GM19397 (cell line): ENCODE results near the gene SHD.

Source experiments
- ATAC-seq: cut with Tn5 transposase; IDR thresholded peaks from one replicate; pipeline ENCODE4 v1.9.1; 2021; ENCODE audit warnings: mild to moderate bottlenecking, moderate library complexity; ENCODE audit not compliant: unreplicated experiment

The SHD gene

DNA sequence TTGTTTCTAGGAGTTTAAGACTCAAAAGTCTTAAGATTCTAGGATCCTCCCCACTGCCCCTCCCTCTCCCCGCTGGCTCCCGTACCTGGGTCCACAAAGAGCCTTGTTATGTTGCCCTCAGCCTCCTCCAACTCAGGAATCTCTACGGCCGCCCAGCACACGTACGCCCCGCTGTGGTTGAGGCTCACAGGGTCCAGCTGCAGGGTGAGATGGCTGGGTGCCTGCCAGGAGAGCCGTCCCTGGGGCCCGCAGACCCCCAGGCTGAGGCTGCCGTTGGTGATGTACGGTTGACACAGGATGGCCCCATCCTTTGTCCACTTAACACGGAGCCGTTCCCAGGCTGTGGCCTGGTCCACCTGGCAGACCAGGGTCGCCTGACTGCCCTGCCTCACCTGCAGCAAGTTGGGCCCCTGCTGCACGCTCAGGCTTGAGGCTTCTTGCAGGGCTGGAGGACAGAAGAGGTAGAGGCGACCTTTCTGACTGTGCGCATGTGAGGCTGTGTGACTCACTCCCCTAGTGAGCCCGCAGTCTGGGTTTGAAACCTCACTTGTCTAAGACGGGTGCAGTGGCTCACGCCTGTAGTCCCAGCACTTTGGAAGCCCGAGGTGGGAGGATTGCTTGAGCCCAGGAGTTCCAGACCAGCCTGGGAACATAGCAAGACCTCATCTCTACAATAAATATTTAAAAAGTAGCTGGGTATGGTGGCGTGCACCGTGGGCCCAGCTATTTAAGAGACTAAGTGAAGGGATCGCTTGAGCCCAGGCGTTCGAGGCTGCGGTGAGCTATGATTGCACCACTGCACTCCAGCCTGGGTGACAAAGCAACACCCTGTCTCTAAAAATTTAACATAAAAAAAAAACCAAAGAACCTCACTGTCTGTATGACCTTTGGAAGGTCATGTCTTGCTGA, 19.1 kb downstream of the SHD start:
- no peak for ATAC-seq

DNA sequence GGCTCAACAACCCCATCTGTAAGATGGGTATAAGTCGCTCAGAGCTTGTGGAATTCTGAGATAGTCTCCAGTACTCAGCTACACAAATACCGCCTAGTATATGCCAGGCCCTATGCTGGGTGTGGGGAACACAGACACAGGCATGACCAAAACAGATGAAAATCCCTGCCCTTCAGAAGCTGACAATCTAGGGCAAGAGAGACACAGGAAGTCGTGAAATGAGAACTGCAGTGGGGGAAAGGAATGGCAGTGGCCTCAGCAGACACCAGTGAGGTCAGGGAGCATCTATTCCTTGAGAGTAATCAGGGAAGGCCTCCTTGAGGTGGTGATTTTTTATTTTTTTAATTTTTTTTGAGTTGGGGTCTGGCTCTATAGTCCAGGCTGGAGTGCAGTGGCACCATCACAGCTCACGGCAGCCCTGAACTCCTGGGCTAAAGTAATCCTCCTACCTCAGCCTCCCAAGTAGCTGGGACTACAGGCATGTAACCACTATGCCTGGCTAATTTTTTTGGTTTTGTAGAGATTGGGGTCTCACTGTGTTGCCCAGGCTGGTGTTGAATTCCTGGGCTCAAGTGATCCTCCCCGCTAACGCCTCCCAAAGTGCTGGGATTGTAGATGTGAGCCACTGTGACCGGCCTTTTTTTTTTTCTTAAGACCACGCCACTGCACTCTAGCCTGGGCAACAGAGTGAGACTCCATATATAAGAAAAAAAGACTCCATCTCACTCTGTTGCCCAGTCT, 19.9 kb downstream of the SHD start:
- no peak for ATAC-seq

DNA sequence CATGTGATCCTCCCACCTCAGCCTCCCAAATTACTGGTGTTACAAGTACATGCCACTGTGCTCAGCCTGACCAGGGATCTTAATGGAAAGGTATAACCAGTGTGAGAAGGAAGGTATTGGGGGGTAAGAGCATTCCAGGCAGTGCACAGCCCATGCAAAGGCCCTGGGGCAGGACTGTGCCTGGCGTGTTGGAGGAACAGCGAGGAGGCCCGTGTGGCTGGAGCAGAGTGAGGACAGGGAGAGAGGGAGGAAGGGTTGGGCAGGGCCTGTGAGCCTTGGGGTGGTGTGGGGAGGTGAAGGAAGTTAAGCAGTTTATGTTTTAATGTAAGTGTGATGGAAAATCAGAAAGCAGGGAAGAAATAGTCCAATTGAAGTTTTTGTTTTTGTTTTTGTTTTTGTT, 21.5 kb downstream of the SHD start:
- no peak for ATAC-seq

DNA sequence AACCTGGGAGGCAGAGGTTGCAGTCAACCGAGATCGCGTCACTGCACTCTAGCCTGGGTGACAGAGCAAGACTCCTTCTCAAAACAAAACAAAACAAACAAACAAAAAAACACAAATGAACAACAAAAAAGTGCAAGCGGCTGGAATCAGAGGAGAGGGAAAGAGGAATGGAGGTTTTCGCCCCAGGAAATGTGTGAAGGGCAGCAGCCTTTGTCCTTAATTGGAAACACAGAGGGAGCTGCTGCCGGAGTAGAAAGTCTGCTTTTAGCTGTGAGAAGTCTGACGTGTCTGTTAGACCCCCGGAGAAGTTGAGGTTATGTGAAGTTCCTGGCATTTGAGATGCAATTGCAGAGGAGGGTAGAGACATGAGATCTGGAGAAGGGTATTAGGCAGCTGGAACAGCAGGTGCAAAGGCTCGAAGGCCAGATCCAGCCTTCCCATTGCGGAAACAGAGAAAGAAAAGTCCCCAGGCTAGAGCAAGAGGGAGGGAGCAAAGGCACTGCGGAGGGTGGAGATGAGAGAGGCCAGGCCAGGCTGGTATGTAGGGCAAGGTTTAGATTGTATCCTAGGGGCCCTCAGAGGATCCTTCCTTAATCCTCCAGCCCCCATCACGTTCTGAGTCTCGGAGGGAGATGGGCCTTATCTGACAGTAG, 22.6 kb downstream of the SHD start:
- no peak for ATAC-seq

DNA sequence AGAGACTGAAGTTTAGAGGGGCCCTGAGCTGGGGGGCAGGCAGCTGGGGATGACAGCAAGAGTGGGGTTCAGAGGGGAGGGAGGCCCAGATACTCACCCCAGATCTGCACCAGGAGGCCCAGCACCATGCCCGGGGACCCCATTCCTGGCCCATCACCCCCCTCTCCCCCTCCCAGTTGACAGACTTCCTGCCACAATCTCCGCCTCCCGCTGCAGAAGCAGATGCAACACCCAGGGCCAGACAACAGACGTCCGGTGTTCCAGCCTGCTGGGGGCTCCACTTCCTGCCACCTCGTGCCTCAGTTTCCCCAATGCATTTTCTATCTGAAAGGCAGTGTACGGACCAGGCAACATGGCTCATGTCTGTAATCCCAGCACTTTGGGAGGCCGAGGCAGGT, 23.2 kb downstream of the SHD start, which contains the start of gene TMIGD2:
TMIGD2 (minus strand) TSS at position 147 of the 398 bp plus-strand sequence; CDS start at position 143, 4 bp downstream.
- ATAC-seq = no peak

DNA sequence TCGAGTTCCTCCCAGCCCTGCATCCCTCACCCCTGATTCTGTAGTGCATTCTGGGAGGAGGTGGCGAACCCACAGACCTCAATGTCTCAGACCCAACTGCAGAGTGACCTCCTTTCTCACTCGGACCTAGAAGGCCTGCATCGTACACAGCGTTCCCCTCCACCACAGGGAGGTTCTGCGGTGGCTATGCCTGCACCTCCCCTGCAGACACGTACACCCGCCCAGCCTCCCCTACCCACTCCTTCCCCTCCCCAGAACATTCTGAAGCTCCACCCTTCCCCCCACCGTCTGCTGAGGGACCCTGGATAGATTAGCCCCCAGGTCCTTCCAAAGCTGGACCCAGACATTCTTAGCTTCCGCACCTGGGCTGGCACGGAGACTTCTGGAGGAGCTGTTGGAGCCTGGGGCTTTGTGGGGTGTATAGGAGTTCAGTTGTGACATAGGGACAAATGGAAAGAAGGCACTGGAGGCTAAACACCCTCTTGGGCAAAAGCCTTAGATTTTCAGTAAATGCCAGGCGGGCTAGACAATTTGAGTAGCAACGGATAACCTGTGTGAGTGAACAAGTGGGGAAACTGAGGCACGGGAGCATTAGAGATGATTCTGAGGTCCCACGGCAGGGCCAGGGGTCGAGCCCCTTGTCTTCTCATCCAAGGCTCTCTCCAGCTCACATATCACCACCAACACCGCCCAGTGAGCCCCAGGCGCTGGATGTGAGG, 24.9 kb downstream of the SHD start:
- ATAC-seq = no peak

DNA sequence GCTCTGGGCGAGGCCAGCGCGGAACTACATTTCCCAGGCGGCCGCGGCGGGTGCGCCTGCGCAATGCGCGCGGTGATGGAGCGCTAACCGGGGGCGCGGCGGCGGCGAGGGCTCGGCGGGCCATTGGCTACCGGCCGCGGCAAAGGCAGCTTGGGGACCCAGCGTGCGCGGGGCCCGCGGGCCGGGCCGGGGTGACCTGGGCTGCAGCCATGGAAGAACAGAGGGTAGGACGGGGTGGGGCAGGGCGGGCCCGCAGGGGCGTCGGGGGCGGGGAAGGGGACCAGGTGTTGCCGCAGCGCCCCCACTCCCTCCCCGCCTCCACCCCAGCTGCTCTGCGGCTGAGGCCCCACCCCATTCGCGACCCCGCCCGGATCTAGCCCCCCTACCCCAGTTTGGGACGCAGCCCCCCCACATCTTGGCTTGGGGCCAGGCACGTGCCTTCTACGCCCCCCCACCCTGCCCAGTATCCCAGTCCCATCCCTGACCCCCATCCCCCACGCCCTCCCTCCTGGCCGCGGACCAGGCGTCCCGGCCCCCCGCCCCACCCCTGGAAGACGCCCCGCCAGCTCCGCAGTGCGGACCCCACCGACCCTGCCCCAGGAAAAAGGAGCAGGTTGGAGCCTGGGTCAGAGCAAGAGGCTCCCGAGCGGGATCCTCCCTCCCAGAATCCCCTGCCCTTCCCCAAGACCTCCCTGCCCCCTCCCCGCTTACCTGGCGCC, 25.6 kb downstream of the SHD start, which contains the start of gene FSD1:
FSD1 (plus strand) TSS at position 61 of the 719 bp plus-strand sequence; CDS start at position 210, 149 bp downstream.
- no peak for ATAC-seq

DNA sequence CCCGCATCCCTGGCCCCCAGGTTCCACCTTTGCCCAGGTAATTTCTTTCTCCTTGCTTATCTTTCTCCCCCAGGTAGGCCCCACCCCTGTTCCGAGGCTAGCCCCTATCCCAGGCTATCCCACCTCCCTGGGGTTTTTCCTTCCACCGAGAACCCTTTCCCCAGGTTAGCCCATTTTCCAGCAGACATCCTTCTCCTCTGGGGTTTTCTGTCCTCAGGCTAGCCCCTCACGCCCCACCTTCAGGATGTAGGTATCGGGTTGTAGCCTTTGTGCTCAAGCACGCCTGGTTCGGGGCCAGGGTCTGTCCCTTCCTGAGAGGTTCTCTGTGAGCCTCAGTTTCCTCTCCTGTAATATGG, 26.2 kb downstream of the SHD start:
- no peak for ATAC-seq

DNA sequence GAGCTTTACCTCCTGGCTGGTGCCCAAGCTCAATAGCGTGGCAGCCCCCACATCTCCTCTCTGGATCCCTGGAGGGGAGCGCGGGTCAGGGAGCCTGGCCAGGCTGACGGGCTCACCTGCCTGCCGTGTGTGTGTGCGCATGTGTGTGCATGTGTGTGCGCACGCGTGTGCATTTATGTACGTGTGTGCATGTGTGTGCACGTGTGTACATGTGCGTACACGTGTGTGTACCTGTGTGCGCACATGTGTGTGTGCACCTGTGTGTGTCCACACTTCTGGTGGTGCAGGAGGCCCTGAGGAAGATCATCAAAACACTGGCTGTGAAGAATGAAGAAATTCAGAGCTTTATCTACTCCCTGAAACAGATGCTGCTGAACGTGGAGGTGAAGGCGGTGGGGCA, 26.6 kb downstream of the SHD start:
- no peak for ATAC-seq

DNA sequence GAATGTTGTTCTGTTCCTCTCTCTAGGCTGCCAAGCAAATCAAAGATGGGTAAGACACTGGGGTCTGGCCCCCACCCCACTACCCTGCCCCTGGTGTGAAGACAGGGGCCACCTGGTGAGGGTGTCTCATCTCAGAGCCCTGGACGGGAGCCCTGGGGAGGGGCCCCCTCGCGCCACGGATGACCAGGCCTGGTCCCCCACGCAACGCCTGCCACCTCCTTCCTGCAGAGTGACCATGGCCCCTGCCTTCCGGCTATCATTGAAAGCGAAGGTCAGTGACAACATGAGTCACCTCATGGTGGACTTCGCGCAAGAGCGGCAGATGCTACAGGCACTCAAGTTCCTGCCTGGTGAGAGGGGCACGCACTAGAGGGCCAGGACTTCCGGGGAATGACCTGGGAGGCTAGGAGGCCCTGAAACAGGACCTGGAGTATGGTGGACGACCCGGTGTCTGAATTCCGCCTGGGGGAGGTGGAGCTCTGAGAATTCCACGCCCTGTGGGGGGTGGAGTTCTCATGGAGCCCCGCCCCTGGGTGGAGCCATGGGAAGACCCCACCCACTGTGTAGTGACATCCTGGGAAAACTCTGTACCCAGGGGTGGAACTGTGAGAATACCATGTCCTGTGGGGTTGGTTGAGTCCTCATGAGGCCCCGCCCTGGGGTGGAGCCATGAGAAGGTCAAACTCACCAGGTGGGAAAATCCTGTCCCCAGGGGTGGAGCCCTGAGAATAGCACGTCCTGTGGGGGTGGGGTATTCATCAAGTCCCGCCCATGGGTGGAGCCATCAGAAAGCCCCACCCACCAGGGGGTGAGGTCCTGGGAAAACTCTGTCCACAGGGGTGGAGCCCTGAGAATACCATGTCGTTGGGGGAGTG, 31.4 kb downstream of the SHD start:
- no peak for ATAC-seq

DNA sequence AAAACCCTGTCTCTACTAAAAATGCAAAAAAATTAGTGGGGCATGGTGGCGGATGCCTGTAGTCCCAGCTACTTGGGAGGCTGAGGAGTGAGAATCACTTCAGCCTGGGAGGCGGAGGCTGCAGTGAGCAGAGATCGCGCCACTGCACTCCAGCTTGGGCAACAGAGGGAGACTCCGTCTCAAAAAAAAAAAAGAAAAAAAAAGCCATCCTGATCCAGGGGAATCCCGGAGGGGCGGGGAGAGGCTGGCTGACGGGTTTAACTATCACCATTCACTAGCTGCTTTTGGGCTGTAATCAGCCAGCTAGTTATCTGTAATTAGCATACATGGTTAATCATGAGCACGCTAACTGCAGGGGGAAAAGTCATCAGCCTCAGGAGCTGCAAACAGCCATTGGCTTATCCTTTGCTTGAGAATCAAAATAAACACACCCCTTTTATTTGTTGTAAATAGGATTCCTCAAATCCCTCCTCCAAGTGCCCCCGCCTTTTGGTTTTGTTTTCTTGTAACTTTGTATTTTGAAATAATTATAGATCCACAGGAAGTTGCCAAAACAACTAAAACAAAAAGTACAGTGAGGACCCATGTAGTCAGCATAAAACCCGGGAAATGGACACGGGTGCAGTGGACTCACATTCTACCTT, 34.9 kb downstream of the SHD start:
- no peak for ATAC-seq

DNA sequence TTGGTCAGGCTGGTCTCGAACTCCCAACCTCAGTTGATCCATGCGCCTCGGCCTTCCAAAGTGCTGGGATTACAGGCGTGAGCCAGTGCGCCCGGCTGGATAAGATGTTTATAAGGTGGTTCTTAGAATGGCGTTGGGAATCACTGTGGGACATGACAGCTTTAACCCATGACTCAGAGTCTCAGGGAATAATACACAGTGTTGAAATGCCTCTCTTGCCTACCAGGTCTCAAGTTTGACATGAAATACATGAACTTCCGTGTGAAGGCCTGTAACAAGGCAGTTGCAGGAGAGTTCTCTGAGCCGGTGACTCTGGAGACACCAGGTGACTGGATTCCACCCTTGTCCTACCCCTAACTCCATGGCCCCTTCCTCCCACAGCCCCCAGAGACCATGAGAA, 37.9 kb downstream of the SHD start:
- no peak for ATAC-seq

DNA sequence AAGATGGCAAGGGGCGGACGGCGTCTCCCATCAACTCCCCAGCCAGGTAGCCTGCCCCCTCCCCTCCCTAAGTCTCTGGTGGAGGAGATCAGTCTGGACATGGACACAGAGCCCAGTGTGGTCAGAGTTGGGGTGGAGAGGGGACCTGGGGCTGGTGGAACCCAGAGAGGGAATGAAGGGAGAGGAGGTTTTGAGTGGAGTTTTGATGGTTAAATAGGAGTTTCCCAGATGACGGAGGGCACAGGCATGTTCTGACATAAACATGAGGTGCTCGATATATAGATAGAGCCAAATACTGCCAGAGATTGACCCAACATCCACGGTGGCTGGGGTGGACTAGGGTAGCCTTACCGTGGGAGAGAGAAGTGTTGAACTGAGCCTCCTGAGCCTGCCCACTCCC, 39.4 kb downstream of the SHD start:
- ATAC-seq = no peak

DNA sequence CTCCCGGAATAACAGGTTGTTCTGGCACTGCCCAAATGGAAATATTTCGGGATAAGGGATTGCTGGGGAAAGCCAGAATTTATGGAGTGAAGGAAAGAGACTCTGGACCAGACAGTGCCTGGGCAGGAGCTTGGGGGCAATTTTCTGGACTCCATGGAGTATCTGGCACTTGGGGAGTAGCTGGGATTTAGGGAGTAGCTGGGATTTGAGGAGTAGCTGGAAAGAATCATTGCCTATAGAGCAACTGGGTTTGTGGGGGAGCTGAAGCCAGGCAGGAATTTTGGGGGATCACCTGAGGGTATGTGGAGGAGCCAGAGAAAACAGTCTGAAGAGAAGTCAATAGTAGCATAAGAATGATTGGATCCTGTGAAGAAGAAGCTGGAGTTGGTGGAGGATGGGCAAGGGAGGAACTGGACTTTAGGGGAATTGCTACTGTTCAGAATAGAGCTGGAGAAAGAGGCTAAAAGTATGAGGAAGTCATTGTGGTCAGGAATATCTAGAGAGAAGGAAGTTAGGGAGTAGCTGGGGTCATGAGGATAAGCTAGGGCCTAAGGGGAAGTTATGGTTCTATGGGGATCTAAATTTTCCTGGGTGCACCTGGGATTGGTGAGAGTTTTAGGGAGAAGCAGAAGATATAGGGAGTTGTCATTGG, 40.1 kb downstream of the SHD start:
- no peak for ATAC-seq

DNA sequence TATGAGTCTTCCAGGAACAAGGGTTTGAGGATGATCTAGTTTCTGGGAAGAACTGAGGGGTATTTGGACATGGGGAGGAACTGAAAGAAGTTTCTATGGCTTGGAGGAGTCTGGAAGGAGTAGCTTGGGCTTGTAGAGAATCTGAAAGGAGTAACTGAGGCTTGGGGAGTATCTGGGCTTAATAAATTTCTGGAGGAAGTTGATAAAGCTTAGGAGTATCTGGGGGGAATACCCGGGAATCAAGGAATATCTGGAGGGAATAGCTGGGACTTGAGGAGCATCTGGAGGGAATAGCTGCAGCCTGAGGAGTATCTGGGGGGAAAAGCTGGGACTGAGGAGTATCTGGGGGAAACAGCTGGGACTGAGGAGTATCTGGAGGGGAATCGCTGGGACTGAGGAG, 41.4 kb downstream of the SHD start:
- ATAC-seq = no peak

DNA sequence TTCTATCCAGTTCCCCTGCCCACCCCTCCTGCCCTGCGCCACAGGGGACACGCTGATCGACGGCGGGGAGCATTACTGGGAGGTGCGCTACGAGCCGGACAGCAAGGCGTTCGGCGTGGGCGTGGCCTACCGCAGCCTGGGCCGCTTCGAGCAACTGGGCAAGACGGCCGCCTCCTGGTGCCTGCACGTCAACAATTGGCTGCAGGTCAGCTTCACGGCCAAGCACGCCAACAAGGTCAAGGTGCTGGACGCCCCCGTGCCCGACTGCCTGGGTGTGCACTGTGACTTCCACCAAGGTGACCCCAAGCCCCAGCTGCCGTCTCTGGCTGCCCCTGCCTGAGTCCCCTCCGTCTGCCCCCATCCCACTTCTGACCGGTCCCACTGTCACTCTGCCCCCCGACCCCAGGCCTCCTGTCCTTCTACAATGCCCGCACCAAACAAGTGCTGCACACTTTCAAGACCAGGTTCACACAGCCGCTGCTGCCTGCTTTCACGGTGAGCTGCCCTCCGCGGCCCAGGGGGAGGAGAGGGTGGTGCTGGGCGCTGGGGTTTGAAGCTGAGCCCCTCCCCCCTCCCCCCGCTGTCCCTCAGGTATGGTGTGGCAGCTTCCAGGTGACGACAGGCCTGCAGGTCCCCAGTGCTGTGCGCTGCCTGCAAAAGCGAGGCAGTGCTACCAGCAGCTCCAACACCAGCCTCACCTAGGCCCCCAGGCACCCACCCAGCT, 44.0 kb downstream of the SHD start:
- no peak for ATAC-seq

DNA sequence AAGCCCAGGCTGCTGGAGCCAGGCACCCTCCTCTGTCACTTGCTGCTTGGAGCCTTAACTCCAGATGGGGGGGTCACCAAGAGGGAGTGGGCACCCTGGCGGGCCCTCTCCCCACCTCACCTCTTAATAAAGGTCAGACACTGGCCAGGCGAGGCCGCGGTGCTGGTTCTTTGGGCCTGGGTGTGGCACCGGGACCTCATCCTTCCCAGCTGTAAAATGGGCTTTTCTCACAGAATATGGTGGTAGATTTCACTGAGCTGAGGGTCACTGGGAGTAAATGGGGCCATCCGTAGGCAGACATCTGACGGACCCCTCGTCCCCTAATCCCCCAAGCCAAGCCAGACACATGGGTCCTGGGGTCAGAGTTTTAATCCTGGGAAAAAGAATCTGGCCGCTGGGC, 44.6 kb downstream of the SHD start:
- ATAC-seq = no peak

DNA sequence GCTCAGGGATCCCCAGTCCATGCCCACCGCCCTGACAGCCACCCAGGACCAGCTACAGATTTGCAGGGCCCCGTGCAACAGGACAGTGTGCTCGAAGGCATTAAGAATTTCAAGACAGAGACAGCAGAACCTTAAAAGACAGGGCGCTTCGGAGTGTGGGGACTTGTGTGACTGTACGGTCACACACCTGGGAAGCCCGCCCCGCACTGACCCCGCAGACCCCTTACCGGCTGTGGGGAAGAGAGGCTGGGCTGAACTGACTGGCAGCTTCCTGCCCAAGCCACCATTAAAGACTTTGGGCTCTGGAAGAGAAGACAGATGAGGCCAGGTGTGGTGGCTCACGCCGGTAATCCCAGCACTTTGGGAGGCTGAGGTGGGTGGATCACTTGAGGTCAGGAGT, 45.2 kb downstream of the SHD start:
- no peak for ATAC-seq
